ENCODE data around the gene DBH. TPM values are rescaled to one million over a fixed set of nuclear protein-coding genes. Genes with fewer than 3 reads are reported as not detected.
A peak's percentile ranks its signal among the peaks of the same experiment; 100 is the strongest.

Gene DBH
- total and polyA plus RNA-seq, 8 donors = 0.08 to 0.09 TPM; not detected in 6

- DNase-seq (peak in 1 of 6 donors; percentile 28), ATAC-seq (no peak), FAIRE-seq (no peak)
- Histone ChIP-seq H3K4me1 (no peaks in the 10 kb centered on the region), H3K27ac (no peak overlapping the region), H3K4me3 (no peak overlapping the region), H3K36me3 (no peaks in the 10 kb centered on the region), H3K27me3 (no peaks in the 10 kb centered on the region), H3K9me3 (no peaks in the 10 kb centered on the region)
- 80 to 88% methylated on average over 25 of the region's 25 CpGs for WGBS, 2 donors
- TF ChIP-seq CTCF (IDR thresholded peaks at IDR 0.05) = no peak
- intact Hi-C loops (cut with DNase I) = no loop called here
Observed at GRCh38 chr9:133641861-133642595, 5.9 kb downstream of the DBH start.

- ATAC-seq (no peak), FAIRE-seq (no peak), DNase-seq (no peak)
- Histone ChIP-seq H3K4me3 (no peak overlapping the region), H3K9me3 (no peaks in the 10 kb centered on the region), H3K27me3 (no peaks in the 10 kb centered on the region), H3K4me1 (no peaks in the 10 kb centered on the region), H3K27ac (no peak overlapping the region), H3K36me3 (no peaks in the 10 kb centered on the region)
- WGBS, 2 donors = 74 to 79% methylated on average over 15 to 16 of the region's 16 CpGs
- no peak for TF ChIP-seq CTCF (IDR thresholded peaks at IDR 0.05)
- intact Hi-C loops (cut with DNase I) = no loop called here
Observed at GRCh38 chr9:133642708-133643361, 6.7 kb downstream of the DBH start.

GRCh38 chr9:133643362-133643755, 7.2 kb downstream of the DBH start:
- WGBS, 2 donors = 84 to 89% methylated on average over 18 to 20 of the region's 20 CpGs
- no peak for FAIRE-seq
- H3K27me3 ChIP-seq = no peaks in the 10 kb centered on the region
- no peak for ATAC-seq
- H3K4me1 ChIP-seq = no peaks in the 10 kb centered on the region
- intact Hi-C loops (cut with DNase I) = no loop called here
- H3K36me3 ChIP-seq = no peaks in the 10 kb centered on the region
- no peaks in the 10 kb centered on the region for H3K9me3 ChIP-seq
- DNase-seq = peak in 1 of 6 donors; percentile 51
- no peak overlapping the region for H3K27ac ChIP-seq
- no peak for TF ChIP-seq CTCF (IDR thresholded peaks at IDR 0.05)
- H3K4me3 ChIP-seq = no peak overlapping the region

- Histone ChIP-seq H3K27ac (no peak overlapping the region), H3K9me3 (no peaks in the 10 kb centered on the region), H3K4me3 (no peak overlapping the region), H3K27me3 (no peaks in the 10 kb centered on the region), H3K36me3 (no peaks in the 10 kb centered on the region), H3K4me1 (no peaks in the 10 kb centered on the region)
- WGBS, 2 donors = 74 to 79% methylated on average over 23 of the region's 23 CpGs
- ATAC-seq = no peak
- FAIRE-seq = no peak
- no peak for TF ChIP-seq CTCF (IDR thresholded peaks at IDR 0.05)
- peak in 1 of 6 donors; percentile 43 for DNase-seq
- intact Hi-C loops (cut with DNase I) = no loop called here
Observed at GRCh38 chr9:133643978-133644760, 8.0 kb downstream of the DBH start.
